ENCODE measurements around the gene TMC1.

Gene TMC1

GRCh38 chr9:72734631-72735030, 213.2 kb downstream of the TMC1 start:
- Histone ChIP-seq H3K9me3 (ENCODE audit: control insufficient read depth, insufficient read depth, low read depth, low read length) (no peaks in the 10 kb centered on the region), H3K4me1 (ENCODE audit: control insufficient read depth, insufficient read depth, low read length) (no peaks in the 10 kb centered on the region), H3K4me3 (ENCODE audit: low read depth, low read length) (no peak overlapping the region), H3K27ac (ENCODE audit: extremely low read depth, low read depth, low read length) (no peak overlapping the region), H3K36me3 (ENCODE audit: control insufficient read depth in 2 of 2, insufficient read depth in 1 of 2, low read length in 2 of 2) (no peaks in the 10 kb centered on the region)
- POLR2A ChIA-PET, result no interaction called here
- TF ChIP-seq ZNF148 (tag by site-specific recombination; IDR thresholded peaks at IDR 0.05; ENCODE audit: borderline replicate concordance) (no peak), ZNF19 (tag by site-specific recombination; IDR thresholded peaks at IDR 0.05; ENCODE audit: low read depth) (no peak)
- CTCF ChIA-PET, result no interaction called here

- Histone ChIP-seq H3K36me3 (ENCODE audit: control insufficient read depth in 2 of 2, insufficient read depth in 1 of 2, low read length in 2 of 2) (no peaks in the 10 kb centered on the region), H3K4me1 (ENCODE audit: control insufficient read depth, insufficient read depth, low read length) (no peaks in the 10 kb centered on the region), H3K9me3 (ENCODE audit: control insufficient read depth, insufficient read depth, low read depth, low read length) (no peaks in the 10 kb centered on the region), H3K4me3 (ENCODE audit: low read depth, low read length) (no peak overlapping the region), H3K27ac (ENCODE audit: extremely low read depth, low read depth, low read length) (no peak overlapping the region)
- POLR2A ChIA-PET, result no interaction called here
- CTCF ChIA-PET, result interaction anchor here (0.6 to 1.2 kb wide), 2 partner anchors 31 to 472 kb away, joined by 3 read pairs; no protein-coding TSS in a partner anchor
- TF ChIP-seq ZNF48 (tag by site-specific recombination; IDR thresholded peaks at IDR 0.05), result no peak
- TF ChIP-seq PBX3 (CRISPR knock-in tag; IDR thresholded peaks at IDR 0.05), result no peak
- TF ChIP-seq ZNF707 (tag by site-specific recombination; IDR thresholded peaks at IDR 0.05), result no peak
- no peak for TF ChIP-seq ZNF645 (tag by site-specific recombination; IDR thresholded peaks at IDR 0.05)
- no peak for TF ChIP-seq KLF10 (tag by site-specific recombination; IDR thresholded peaks at IDR 0.05)
- TF ChIP-seq ZNF664 (tag by site-specific recombination; IDR thresholded peaks at IDR 0.05), result no peak
- no peak for TF ChIP-seq ZNF530 (tag by site-specific recombination; IDR thresholded peaks at IDR 0.05; ENCODE audit: low read depth)
- no peak for TF ChIP-seq HOXC10 (CRISPR knock-in tag; IDR thresholded peaks at IDR 0.05)
- TF ChIP-seq ZSCAN4 (tag by site-specific recombination; IDR thresholded peaks at IDR 0.05), result no peak
- TF ChIP-seq ZNF610 (tag by site-specific recombination; IDR thresholded peaks at IDR 0.05; ENCODE audit: borderline replicate concordance), result no peak
- no peak for TF ChIP-seq ZNF501 (tag by site-specific recombination; IDR thresholded peaks at IDR 0.05)
- TF ChIP-seq ZNF521 (tag by site-specific recombination; IDR thresholded peaks at IDR 0.05), result no peak
- no peak for TF ChIP-seq HOXD13 (CRISPR knock-in tag; IDR thresholded peaks at IDR 0.05; ENCODE audit: borderline replicate concordance)
- no peak for TF ChIP-seq ZBTB26 (tag by site-specific recombination; optimal IDR thresholded peaks at IDR 0.05)
- no peak for TF ChIP-seq ZNF692 (tag by site-specific recombination; IDR thresholded peaks at IDR 0.05)
Measured at GRCh38 chr9:72743836-72744235, 222.4 kb downstream of the TMC1 start.
